Endothelial cell of umbilical vein (primary cell): ENCODE data around the gene FKBP7. TPM values are rescaled to one million over a fixed set of nuclear protein-coding genes. Genes with fewer than 3 reads are reported as not detected.

Experiments used
- BruUV-seq: library from RNA; stranded (reverse); fragments of 400-500 nt; replicated peaks from 2 replicates; lab custom pipeline; 2021; lab: Mats Ljungman, UMichigan
- CTCF ChIA-PET: fragments of 300-600, 350-600 bp; sonication (Branson Sonifier 250); formaldehyde crosslinking; loops from one replicate; lab custom pipeline; 2021; ENCODE audit warnings: antibody characterized with exemption, inconsistent platforms; lab: Charles Lee
- POLR2A ChIA-PET: fragments of 300-600, 350-600 bp; sonication (Branson Sonifier 250); formaldehyde crosslinking; loops from one replicate; lab custom pipeline; 2021; ENCODE audit warnings: antibody characterized with exemption, inconsistent platforms; lab: Charles Lee
- DNase-seq: peaks from one replicate; pipeline ENCODE4 v3.0.0-alpha.2; 2011; ENCODE audit warnings: low read depth, low spot score
- FAIRE-seq: peaks from 2 replicates; lab custom pipeline; 2011; peaks lifted over from hg19 to GRCh38; lab: Jason Lieb, UNC
- H2AFZ ChIP-seq: 2 replicates; pipeline ENCODE4 v1.6.0; 2012; ENCODE audit warnings: low read depth, low read length, control low read depth, inconsistent platforms
- H3K27ac ChIP-seq: 2 replicates; pipeline ENCODE4 v1.5.1; 2011; ENCODE audit warnings: low read depth, mild to moderate bottlenecking, control low read depth, low read length, moderate library complexity; ENCODE audit not compliant: insufficient read depth
- H3K27me3 ChIP-seq, 2 experiments: 2 replicates each; pipeline versions ENCODE4 v1.6.0 to v1.6.1; 2011; ENCODE audit warnings: low read length in 2 of 2, mixed read lengths in 1 of 2; ENCODE audit not compliant: control insufficient read depth in 2 of 2, insufficient read depth in 2 of 2
- H3K36me3 ChIP-seq, 2 experiments: 2 replicates in 1 of 2; 3 replicates in 1 of 2; pipeline ENCODE4 v1.5.1; 2011; ENCODE audit warnings: low read length in 2 of 2, mild to moderate bottlenecking in 1 of 2, moderate library complexity in 1 of 2; ENCODE audit not compliant: control insufficient read depth in 2 of 2, insufficient read depth in 2 of 2; ENCODE audit errors: extremely low read depth in 1 of 2
- H3K4me1 ChIP-seq: 3 replicates; pipeline ENCODE4 v1.5.1; 2011; ENCODE audit warnings: mild to moderate bottlenecking, low read length; ENCODE audit not compliant: control insufficient read depth, insufficient read depth; ENCODE audit errors: extremely low read depth
- H3K4me2 ChIP-seq: 2 replicates; pipeline ENCODE4 v1.6.1; 2011; ENCODE audit warnings: low read length, control low read depth, mixed read lengths; ENCODE audit not compliant: insufficient read depth
- H3K4me3 ChIP-seq, 3 experiments: fragments of 200-600 bp in 1 of 3; sonication (generic), shearing (Covaris generic) in 1 of 3; replicated peaks in 1 of 3; 2 replicates each; pipeline ENCODE4 v1.5.1; 2011 to 2016; ENCODE audit warnings: control low read depth in 3 of 3, low read length in 3 of 3, mild to moderate bottlenecking in 2 of 3, inconsistent platforms in 1 of 3, low read depth in 1 of 3, moderate library complexity in 1 of 3; ENCODE audit not compliant: insufficient read depth in 1 of 3
- H3K79me2 ChIP-seq: 2 replicates; pipeline ENCODE4 v1.6.0; 2012; ENCODE audit warnings: low read length, inconsistent platforms; ENCODE audit not compliant: control insufficient read depth, insufficient read depth
- H3K9ac ChIP-seq: replicated peaks from 2 replicates; pipeline ENCODE3; 2011; ENCODE audit warnings: low read length, control low read depth; ENCODE audit not compliant: insufficient read depth; ENCODE audit errors: extremely low read depth
- H3K9me1 ChIP-seq: replicated peaks from 3 replicates; pipeline ENCODE4 v1.6.0; 2011; ENCODE audit warnings: mild to moderate bottlenecking, low read length; ENCODE audit not compliant: control insufficient read depth, insufficient read depth; ENCODE audit errors: extremely low read depth
- H3K9me3 ChIP-seq: replicated peaks from 2 replicates; pipeline ENCODE4 v1.5.1; 2012; ENCODE audit warnings: low read length, inconsistent platforms; ENCODE audit not compliant: control insufficient read depth, insufficient read depth
- H4K20me1 ChIP-seq: replicated peaks from 2 replicates; pipeline ENCODE3; 2011; ENCODE audit warnings: mild to moderate bottlenecking, low read length; ENCODE audit not compliant: control insufficient read depth, insufficient read depth; ENCODE audit errors: extremely low read depth
- EZH2 ChIP-seq: IDR thresholded peaks from 2 replicates; pipeline ENCODE4 v1.6.1; 2012; ENCODE audit warnings: borderline replicate concordance, low read depth, mild to moderate bottlenecking, moderate library complexity, low read length, inconsistent platforms; ENCODE audit not compliant: severe bottlenecking
- FOS ChIP-seq: IDR thresholded peaks from 2 replicates; pipeline ENCODE4 v1.6.1; 2011; ENCODE audit warnings: mild to moderate bottlenecking, low read length, moderate library complexity, borderline replicate concordance; ENCODE audit not compliant: insufficient read depth
- GATA2 ChIP-seq: IDR thresholded peaks from 2 replicates; pipeline ENCODE4 v1.7.0; 2011; ENCODE audit warnings: low read depth, mild to moderate bottlenecking, moderate library complexity, mixed read lengths, low read length; ENCODE audit not compliant: insufficient read length, insufficient read depth
- JUN ChIP-seq: IDR thresholded peaks from 2 replicates; pipeline ENCODE4 v1.6.1; 2011; ENCODE audit warnings: borderline replicate concordance, low read depth; ENCODE audit not compliant: insufficient read length, insufficient read depth
- MYC ChIP-seq: IDR thresholded peaks from one replicate; pipeline ENCODE4 v1.6.1; 2011; ENCODE audit warnings: mild to moderate bottlenecking, low read depth, low read length
- POLR2A ChIP-seq: IDR thresholded peaks from 2 replicates; pipeline ENCODE4 v1.6.1; 2012; ENCODE audit warnings: low read depth, mild to moderate bottlenecking, control low read depth, low read length
- POLR2AphosphoS5 ChIP-seq: IDR thresholded peaks from 2 replicates; pipeline ENCODE4 v1.6.1; 2012; ENCODE audit warnings: low read depth, mild to moderate bottlenecking, control low read depth, low read length, moderate library complexity; ENCODE audit not compliant: insufficient read depth
- dilution Hi-C: fragments of 300-500 bp; cut with MboI; formaldehyde crosslinking; loops from one replicate; pipeline ENCODE4 v1.15.0; 2019; ENCODE audit warnings: low sequenced_read_pairs; ENCODE audit not compliant: extremely low pct_ligation_motif_present
- intact Hi-C: fragments of 100-400 bp; cut with micrococcal nuclease; formaldehyde crosslinking; loops from one replicate; pipeline ENCODE4 v1.10.0; 2022
- polyA plus RNA-seq, 4 experiments: library from polyadenylated mRNA; depleted of rRNA in 3 of 4; stranded (reverse) in 3 of 4; unstranded in 1 of 4; fragments of >200 nt; gene quantifications; 2 replicates each; pipeline versions ENCODE4 v1.2.1 to v1.2.3, GENCODE V29; 2011 to 2012; ENCODE audit warnings: missing spikeins in 1 of 4
- total RNA-seq: library from RNA; stranded (reverse); gene quantifications from 2 replicates; pipeline ENCODE4 v1.2.3, GENCODE V29; 2021
- TF ChIP-seq, protein P1 (sequence below): IDR thresholded peaks from 2 replicates; pipeline ENCODE4 v1.6.1; 2011; ENCODE audit not compliant: insufficient read depth, insufficient read length
- TF ChIP-seq, protein P2 (sequence below), 2 donors: IDR thresholded peaks; 1 replicate in 1 of 2; 2 replicates in 1 of 2; pipeline ENCODE4 v1.5.1; 2011; ENCODE audit warnings: low read length in 2 of 2, mild to moderate bottlenecking in 2 of 2, moderate library complexity in 2 of 2, control low read depth in 1 of 2, inconsistent platforms in 1 of 2, low read depth in 1 of 2; ENCODE audit not compliant: insufficient read depth in 1 of 2; ENCODE audit errors: extremely low read depth in 1 of 2

Gene FKBP7
- total and polyA plus RNA-seq, 2 donors (not counting 3 experiments of a cell fraction or from before 2014, with no cell fraction given), result 11.2 to 20.5 TPM

DNA sequence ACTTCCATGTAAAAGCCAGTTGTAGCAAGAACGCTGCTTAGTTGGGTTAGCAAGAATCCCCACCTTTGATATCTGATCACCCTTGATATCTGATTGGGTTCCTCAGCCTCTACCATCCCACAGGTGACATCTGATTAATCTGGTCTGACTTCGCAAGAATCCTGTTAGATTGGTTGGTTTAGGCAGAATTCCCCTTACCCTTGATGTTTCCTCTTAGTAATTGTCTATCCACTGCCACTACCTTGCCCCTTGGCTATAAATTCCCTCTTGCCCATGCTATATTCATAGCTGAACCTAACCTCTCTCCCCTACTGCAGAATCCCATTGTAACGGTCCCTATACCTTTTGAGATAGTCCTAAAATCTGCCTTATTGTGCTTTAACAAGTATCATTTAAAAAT, 60.5 kb downstream of the FKBP7 start:
- Histone ChIP-seq H3K4me1 (peaks cover 11% of the 10 kb centered on the region), H3K9ac (no peak overlapping the region), H3K27ac (no peak overlapping the region), H3K36me3 (peaks cover 0 to 2% of the 10 kb centered on the region in 2 experiments), H3K9me1 (no peaks in the 10 kb centered on the region), H3K9me3 (no peaks in the 10 kb centered on the region), H3K4me3 (no peak overlapping the region), H4K20me1 (no peaks in the 10 kb centered on the region), H3K27me3 (no peaks in the 10 kb centered on the region), H2AFZ (no peak overlapping the region), H3K79me2 (no peaks in the 10 kb centered on the region), H3K4me2 (no peak overlapping the region)
- dilution Hi-C loops (no loop called here), intact Hi-C loops (no loop called here)
- no peak for DNase-seq
- no TSS peak for BruUV-seq
- ChIA-PET CTCF (interaction anchor here (1.1 to 3.3 kb wide), 5 partner anchors 14 to 306 kb away, joined by 3 to 42 read pairs (median 25); partner anchors contain the start of gene RBM45), POLR2A (no interaction called here)
- no peak for TF ChIP-seq JUN
- TF ChIP-seq POLR2A, result no peak
- no peak for TF ChIP-seq EZH2
- TF ChIP-seq MYC, result no peak
- TF ChIP-seq GATA2, result no peak
- TF ChIP-seq, protein P1, sequence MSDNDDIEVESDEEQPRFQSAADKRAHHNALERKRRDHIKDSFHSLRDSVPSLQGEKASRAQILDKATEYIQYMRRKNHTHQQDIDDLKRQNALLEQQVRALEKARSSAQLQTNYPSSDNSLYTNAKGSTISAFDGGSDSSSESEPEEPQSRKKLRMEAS, result no peak
- FAIRE-seq, result no peak

DNA sequence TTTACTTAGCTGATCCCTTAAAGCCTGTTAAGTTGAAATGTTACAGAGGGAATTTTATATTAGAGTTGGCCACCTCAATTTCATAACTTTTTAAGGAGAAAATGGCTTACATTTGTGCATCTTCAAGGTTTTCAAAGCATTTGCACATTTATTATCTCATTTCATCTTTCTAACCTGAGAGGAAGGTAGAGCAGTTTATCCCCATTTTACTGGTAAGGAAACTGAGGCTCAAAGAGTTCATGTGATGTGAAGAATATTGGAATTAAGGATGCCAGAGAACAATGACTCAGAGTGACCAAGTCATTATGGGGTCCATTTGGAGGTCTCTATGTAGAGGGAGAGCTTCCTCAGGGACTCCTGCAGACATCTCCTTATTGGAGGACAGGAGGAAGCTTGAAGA, 62.4 kb downstream of the FKBP7 start:
- DNase-seq (no peak), FAIRE-seq (no peak)
- Histone ChIP-seq H3K4me1 (peaks cover 13% of the 10 kb centered on the region), H3K9me3 (no peaks in the 10 kb centered on the region), H3K4me3 (no peak overlapping the region), H3K4me2 (no peak overlapping the region), H3K79me2 (no peaks in the 10 kb centered on the region), H3K9me1 (no peaks in the 10 kb centered on the region), H3K27me3 (no peaks in the 10 kb centered on the region), H4K20me1 (no peaks in the 10 kb centered on the region), H3K36me3 (peaks cover 0 to 2% of the 10 kb centered on the region in 2 experiments), H3K27ac (no peak overlapping the region), H2AFZ (no peak overlapping the region), H3K9ac (no peak overlapping the region)
- TF ChIP-seq GATA2 (no peak), EZH2 (no peak), POLR2AphosphoS5 (no peak), POLR2A (no peak), JUN (no peak), FOS (no peak), MYC (no peak)
- TF ChIP-seq, protein P2, sequence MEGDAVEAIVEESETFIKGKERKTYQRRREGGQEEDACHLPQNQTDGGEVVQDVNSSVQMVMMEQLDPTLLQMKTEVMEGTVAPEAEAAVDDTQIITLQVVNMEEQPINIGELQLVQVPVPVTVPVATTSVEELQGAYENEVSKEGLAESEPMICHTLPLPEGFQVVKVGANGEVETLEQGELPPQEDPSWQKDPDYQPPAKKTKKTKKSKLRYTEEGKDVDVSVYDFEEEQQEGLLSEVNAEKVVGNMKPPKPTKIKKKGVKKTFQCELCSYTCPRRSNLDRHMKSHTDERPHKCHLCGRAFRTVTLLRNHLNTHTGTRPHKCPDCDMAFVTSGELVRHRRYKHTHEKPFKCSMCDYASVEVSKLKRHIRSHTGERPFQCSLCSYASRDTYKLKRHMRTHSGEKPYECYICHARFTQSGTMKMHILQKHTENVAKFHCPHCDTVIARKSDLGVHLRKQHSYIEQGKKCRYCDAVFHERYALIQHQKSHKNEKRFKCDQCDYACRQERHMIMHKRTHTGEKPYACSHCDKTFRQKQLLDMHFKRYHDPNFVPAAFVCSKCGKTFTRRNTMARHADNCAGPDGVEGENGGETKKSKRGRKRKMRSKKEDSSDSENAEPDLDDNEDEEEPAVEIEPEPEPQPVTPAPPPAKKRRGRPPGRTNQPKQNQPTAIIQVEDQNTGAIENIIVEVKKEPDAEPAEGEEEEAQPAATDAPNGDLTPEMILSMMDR (IDR thresholded peaks at IDR 0.05; ENCODE audit: extremely low read depth in 1 of 2, insufficient read depth in 1 of 2, low read depth in 1 of 2, low read length in 2 of 2), result no peak
- TF ChIP-seq, protein P1, result no peak
- ChIA-PET CTCF (interaction anchor here (1.8 to 5.3 kb wide), 7 partner anchors 11 to 304 kb away, joined by 11 to 122 read pairs (median 31); partner anchors contain the start of gene RBM45), POLR2A (no interaction called here)
- BruUV-seq, result no TSS peak
- dilution Hi-C loops (no loop called here), intact Hi-C loops (no loop called here)
